Measurements from ENCODE around the gene SLC4A9.

- TF ChIP-seq FOXM1 (IDR thresholded peaks at IDR 0.05; ENCODE audit: borderline replicate concordance) (no peak), NFRKB (IDR thresholded peaks at IDR 0.05) (no peak)
These were observed 48.8 kb downstream of the SLC4A9 start for GRCh38 chr5:140408750-140409241.

Measured in HEK293T (cell line).